ENCODE results near the gene NUPR1. TPM values are rescaled to one million over a fixed set of nuclear protein-coding genes. Genes with fewer than 3 reads are reported as not detected.

Gene NUPR1
- total and polyA plus RNA-seq, 2 of the 13 experiments (the other 11 are each of a cell fraction or from before 2014, with no cell fraction given): 18.0 to 25.6 TPM

DNA sequence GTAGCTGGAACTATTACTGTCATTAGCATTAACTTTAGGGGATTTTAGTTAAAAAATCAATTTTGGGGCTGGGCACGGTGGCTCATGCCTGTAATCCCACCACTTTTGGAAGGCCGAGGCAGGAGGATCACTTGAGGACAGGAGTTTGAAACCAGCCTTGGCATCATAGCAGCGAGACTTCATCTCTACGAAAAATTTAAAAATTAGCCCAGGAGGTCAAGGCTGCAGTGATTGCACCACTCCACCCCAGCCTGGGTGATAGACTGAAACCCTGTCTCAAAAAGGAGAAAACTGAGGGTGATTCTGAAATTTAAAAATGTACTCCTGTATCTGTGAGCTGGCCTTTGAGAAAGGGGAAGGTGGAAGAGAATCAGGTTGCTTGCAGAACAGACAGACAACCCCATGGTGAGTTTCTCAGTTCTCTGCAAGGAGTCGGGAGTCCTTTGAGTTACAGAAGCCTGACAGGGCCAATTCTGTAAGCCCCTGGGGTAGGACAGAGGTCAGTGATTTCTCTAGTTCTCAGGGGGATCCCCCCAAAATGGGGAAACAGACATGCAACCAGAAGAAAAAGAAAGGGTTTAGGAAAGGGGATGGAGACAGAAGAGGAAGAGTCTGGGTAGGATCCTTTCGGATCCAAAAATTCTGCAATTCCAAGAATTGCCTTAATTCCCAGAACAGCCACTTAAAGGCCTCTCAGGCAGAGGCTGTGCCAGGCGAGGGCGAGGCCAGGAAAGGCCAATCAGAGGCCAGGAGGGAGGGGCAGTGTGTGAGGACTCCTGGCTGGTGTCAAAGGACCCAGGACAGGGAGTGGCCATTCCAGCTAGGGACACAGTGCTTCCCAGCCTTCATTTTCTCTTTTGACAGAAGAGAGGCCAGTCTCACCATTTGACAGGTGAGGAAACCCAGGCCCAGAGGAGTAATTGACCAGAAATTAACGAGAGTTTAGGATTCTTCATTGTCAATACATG, 6.7 kb downstream of the NUPR1 start (continued):
- TF ChIP-seq, protein P1, sequence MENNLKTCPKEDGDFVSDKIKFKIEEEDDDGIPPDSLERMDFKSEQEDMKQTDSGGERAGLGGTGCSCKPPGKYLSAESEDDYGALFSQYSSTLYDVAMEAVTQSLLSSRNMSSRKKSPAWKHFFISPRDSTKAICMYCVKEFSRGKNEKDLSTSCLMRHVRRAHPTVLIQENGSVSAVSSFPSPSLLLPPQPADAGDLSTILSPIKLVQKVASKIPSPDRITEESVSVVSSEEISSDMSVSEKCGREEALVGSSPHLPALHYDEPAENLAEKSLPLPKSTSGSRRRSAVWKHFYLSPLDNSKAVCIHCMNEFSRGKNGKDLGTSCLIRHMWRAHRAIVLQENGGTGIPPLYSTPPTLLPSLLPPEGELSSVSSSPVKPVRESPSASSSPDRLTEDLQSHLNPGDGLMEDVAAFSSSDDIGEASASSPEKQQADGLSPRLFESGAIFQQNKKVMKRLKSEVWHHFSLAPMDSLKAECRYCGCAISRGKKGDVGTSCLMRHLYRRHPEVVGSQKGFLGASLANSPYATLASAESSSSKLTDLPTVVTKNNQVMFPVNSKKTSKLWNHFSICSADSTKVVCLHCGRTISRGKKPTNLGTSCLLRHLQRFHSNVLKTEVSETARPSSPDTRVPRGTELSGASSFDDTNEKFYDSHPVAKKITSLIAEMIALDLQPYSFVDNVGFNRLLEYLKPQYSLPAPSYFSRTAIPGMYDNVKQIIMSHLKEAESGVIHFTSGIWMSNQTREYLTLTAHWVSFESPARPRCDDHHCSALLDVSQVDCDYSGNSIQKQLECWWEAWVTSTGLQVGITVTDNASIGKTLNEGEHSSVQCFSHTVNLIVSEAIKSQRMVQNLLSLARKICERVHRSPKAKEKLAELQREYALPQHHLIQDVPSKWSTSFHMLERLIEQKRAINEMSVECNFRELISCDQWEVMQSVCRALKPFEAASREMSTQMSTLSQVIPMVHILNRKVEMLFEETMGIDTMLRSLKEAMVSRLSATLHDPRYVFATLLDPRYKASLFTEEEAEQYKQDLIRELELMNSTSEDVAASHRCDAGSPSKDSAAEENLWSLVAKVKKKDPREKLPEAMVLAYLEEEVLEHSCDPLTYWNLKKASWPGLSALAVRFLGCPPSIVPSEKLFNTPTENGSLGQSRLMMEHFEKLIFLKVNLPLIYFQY (CRISPR knock-in tag; IDR thresholded peaks at IDR 0.05; ENCODE audit: borderline replicate concordance): no peak
- TF ChIP-seq ZNF24 (IDR thresholded peaks at IDR 0.05) (no peak), FIP1L1 (IDR thresholded peaks at IDR 0.05; ENCODE audit: borderline replicate concordance, insufficient read depth, low read depth, low read length) (no peak), ZNF468 (CRISPR knock-in tag; IDR thresholded peaks at IDR 0.05) (no peak), HNRNPK (IDR thresholded peaks at IDR 0.05; ENCODE audit: low read depth, low read length, poor library complexity, severe bottlenecking) (no peak), NKX3-1 (CRISPR knock-in tag; IDR thresholded peaks at IDR 0.05) (peak; percentile 24; the same call in 1 of the 2 replicates), TEAD2 (CRISPR knock-in tag; IDR thresholded peaks at IDR 0.05) (no peak), ZNF143 (CRISPR knock-in tag; IDR thresholded peaks at IDR 0.05) (no peak), KDM5A (IDR thresholded peaks at IDR 0.05; ENCODE audit: borderline replicate concordance, low read length) (no peak), ZNF235 (CRISPR knock-in tag; IDR thresholded peaks at IDR 0.05; ENCODE audit: borderline replicate concordance) (no peak), NFIB (CRISPR knock-in tag; IDR thresholded peaks at IDR 0.05; ENCODE audit: borderline replicate concordance) (no peak), YY1 (IDR thresholded peaks at IDR 0.05; ENCODE audit: insufficient read depth, insufficient replicate concordance, low read depth, low read length) (peak; percentile 37)
- TF ChIP-seq, protein P2, sequence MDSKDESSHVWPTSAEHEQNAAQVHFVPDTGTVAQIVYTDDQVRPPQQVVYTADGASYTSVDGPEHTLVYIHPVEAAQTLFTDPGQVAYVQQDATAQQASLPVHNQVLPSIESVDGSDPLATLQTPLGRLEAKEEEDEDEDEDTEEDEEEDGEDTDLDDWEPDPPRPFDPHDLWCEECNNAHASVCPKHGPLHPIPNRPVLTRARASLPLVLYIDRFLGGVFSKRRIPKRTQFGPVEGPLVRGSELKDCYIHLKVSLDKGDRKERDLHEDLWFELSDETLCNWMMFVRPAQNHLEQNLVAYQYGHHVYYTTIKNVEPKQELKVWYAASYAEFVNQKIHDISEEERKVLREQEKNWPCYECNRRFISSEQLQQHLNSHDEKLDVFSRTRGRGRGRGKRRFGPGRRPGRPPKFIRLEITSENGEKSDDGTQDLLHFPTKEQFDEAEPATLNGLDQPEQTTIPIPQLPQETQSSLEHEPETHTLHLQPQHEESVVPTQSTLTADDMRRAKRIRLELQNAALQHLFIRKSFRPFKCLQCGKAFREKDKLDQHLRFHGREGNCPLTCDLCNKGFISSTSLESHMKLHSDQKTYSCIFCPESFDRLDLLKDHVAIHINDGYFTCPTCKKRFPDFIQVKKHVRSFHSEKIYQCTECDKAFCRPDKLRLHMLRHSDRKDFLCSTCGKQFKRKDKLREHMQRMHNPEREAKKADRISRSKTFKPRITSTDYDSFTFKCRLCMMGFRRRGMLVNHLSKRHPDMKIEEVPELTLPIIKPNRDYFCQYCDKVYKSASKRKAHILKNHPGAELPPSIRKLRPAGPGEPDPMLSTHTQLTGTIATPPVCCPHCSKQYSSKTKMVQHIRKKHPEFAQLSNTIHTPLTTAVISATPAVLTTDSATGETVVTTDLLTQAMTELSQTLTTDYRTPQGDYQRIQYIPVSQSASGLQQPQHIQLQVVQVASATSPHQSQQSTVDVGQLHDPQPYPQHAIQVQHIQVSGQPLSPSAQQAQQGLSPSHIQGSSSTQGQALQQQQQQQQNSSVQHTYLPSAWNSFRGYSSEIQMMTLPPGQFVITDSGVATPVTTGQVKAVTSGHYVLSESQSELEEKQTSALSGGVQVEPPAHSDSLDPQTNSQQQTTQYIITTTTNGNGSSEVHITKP (CRISPR knock-in tag; IDR thresholded peaks at IDR 0.05; ENCODE audit: low read depth): no peak; the same call in 1 of the 2 replicates
